ENCODE results near the gene RAMACL. TPM values are rescaled to one million over a fixed set of nuclear protein-coding genes. Genes with fewer than 3 reads are reported as not detected.
A peak's percentile ranks its signal among the peaks of the same experiment; 100 is the strongest.
"Not testable (repeated sequence)": the region's sequence is repeated elsewhere in the genome, so short reads cannot be mapped to it uniquely, and the experiment has no call there.

Gene RAMACL
- polyA plus RNA-seq (2012; ENCODE audit: low read depth, missing spikeins): 0.22 TPM

- no peak for TF ChIP-seq PAX5 (IDR thresholded peaks at IDR 0.05; ENCODE audit: insufficient read depth, low read length, severe bottlenecking)
- no peak for TF ChIP-seq POU2F2 (IDR thresholded peaks at IDR 0.05; ENCODE audit: low read depth, low read length)
- no peak for TF ChIP-seq POLR2A (IDR thresholded peaks at IDR 0.05; ENCODE audit: low read depth, low read length)
- TF ChIP-seq POLR2AphosphoS5 (IDR thresholded peaks at IDR 0.05; ENCODE audit: low read depth, low read length): no peak
- no peak for TF ChIP-seq TAF1 (IDR thresholded peaks at IDR 0.05; ENCODE audit: low read depth, low read length)
- no peak for TF ChIP-seq SPI1 (IDR thresholded peaks at IDR 0.05; ENCODE audit: low read depth, low read length)
- peak; percentile 71 for DNase-seq (ENCODE audit: insufficient read length, low spot score)
- peak; percentile 61 for FAIRE-seq
These were observed at the start of gene RAMACL for GRCh38 chr6:166586424-166587156. TSS of gene RAMACL (minus strand) at chr6:166586678. CDS start at chr6:166586477, 201 bp downstream.

DNA sequence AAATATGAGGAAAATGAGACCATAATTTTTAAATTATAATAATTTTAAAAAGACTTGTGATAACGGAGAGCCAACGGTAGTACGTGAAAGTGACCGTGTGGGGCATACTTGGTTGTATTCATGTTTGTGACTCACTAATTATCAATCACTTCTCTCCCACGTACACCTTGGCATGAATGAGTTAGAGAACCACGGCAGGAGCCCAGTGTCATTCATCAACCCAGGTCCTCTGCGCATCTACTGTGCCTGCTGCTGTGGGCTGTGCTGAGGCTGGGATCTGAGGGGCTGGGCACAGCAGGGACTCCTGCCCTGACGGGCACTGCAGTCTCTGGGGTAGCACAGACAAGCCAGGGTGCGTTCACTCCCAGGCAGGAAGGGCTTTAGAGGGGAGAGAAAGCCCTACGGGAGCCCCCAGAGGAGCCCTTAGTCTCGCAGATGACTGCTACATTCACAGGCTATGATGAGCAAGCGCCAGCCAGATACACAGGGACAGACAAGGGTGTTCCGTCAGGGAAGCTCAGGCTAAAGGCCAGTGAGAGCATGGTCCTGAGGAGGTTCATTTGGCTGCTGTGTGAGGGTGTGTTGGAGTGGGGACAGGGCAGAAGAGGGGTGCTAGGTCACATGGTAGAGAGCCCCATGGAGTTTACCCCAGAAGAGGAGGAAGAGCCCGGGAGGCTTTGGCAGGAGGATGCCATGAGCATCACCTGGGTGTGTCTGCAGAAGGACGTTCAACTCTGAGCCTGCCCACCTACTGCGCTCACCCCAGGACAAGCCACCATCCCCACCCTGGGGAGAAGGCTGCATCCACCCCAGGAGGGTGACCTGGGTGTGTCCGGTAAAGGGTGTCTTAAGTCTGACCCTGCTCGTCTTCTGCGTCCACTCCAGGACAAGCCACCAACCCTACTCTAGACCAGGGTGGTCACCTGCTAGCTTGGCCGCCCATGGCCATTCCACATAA lies 48.8 kb upstream of the RAMACL start:
- no peak for TF ChIP-seq TAF1 (IDR thresholded peaks at IDR 0.05; ENCODE audit: low read depth, low read length)
- no peak for TF ChIP-seq SPI1 (IDR thresholded peaks at IDR 0.05; ENCODE audit: low read depth, low read length)
- no peak for TF ChIP-seq POLR2AphosphoS5 (IDR thresholded peaks at IDR 0.05; ENCODE audit: low read depth, low read length)
- no peak for TF ChIP-seq POU2F2 (IDR thresholded peaks at IDR 0.05; ENCODE audit: low read depth, low read length)
- TF ChIP-seq PAX5 (IDR thresholded peaks at IDR 0.05; ENCODE audit: insufficient read depth, low read length, severe bottlenecking): no peak
- TF ChIP-seq POLR2A (IDR thresholded peaks at IDR 0.05; ENCODE audit: low read depth, low read length): no peak
- DNase-seq (ENCODE audit: insufficient read length, low spot score): no peak
- FAIRE-seq: no peak

DNA sequence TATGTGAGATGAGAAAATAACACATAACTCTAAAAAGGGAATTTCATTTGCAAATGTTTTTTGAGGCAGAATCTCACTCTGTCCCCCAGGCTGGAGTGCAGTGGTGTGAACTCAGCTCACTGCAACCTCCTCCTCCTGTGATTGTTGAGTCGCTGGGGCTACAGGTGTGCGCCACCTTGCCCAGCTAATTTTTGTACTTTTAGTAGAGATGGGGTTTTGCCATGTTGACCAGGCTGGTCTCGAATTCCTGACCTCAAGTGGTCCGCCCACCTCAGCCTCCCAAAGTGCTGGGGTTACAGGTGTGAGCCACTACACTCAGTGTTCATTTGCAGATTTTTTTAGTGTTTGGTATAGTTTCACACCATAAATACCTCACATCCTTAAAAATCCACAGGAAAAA lies 48.1 kb upstream of the RAMACL start:
- FAIRE-seq; DNase-seq (ENCODE audit: insufficient read length, low spot score): not testable (repeated sequence)

- DNase-seq (ENCODE audit: insufficient read length, low spot score): no peak
- peak; percentile 83 for FAIRE-seq
- no peak for TF ChIP-seq POLR2AphosphoS5 (IDR thresholded peaks at IDR 0.05; ENCODE audit: low read depth, low read length)
These were observed 47.5 kb upstream of the RAMACL start for GRCh38 chr6:166633732-166634535.

DNA sequence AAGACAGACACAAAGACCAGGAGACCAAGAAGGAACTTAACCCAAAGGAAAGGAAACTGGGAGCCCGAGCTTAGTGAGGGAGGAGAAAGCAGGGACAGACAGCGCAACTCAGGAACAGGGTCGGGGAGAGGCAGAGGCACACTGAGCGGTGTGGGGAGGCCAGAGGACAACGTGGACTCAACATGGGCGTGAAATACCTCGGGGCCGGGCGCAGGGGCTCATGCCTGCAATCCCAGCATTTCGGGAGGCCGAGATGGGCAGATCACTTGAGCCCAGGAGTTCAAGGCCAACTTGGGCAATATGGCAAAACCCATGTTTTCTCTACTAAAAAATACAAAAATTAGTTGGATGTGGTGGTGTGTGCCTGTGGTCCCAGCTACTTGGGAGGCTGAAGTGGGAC lies 46.3 kb upstream of the RAMACL start:
- FAIRE-seq (no peak), DNase-seq (ENCODE audit: insufficient read length, low spot score) (no peak)
- no peak for TF ChIP-seq POLR2A (IDR thresholded peaks at IDR 0.05; ENCODE audit: low read depth, low read length)
- no peak for TF ChIP-seq SPI1 (IDR thresholded peaks at IDR 0.05; ENCODE audit: low read depth, low read length)
- TF ChIP-seq POU2F2 (IDR thresholded peaks at IDR 0.05; ENCODE audit: low read depth, low read length): no peak
- TF ChIP-seq TAF1 (IDR thresholded peaks at IDR 0.05; ENCODE audit: low read depth, low read length): no peak
- no peak for TF ChIP-seq POLR2AphosphoS5 (IDR thresholded peaks at IDR 0.05; ENCODE audit: low read depth, low read length)
- no peak for TF ChIP-seq PAX5 (IDR thresholded peaks at IDR 0.05; ENCODE audit: insufficient read depth, low read length, severe bottlenecking)

- TF ChIP-seq PAX5 (IDR thresholded peaks at IDR 0.05; ENCODE audit: insufficient read depth, low read length, severe bottlenecking): no peak
- TF ChIP-seq POLR2A (IDR thresholded peaks at IDR 0.05; ENCODE audit: low read depth, low read length): no peak
- TF ChIP-seq POLR2AphosphoS5 (IDR thresholded peaks at IDR 0.05; ENCODE audit: low read depth, low read length): no peak
- no peak for TF ChIP-seq SPI1 (IDR thresholded peaks at IDR 0.05; ENCODE audit: low read depth, low read length)
- no peak for TF ChIP-seq POU2F2 (IDR thresholded peaks at IDR 0.05; ENCODE audit: low read depth, low read length)
- TF ChIP-seq TAF1 (IDR thresholded peaks at IDR 0.05; ENCODE audit: low read depth, low read length): no peak
- no peak for DNase-seq (ENCODE audit: insufficient read length, low spot score)
- peak; percentile 72 for FAIRE-seq
These were observed 44.0 kb upstream of the RAMACL start for GRCh38 chr6:166630462-166630861.

- DNase-seq (ENCODE audit: insufficient read length, low spot score): no peak
- peak; percentile 9 for FAIRE-seq
- TF ChIP-seq TAF1 (IDR thresholded peaks at IDR 0.05; ENCODE audit: low read depth, low read length) (no peak), POLR2AphosphoS5 (IDR thresholded peaks at IDR 0.05; ENCODE audit: low read depth, low read length) (no peak), POU2F2 (IDR thresholded peaks at IDR 0.05; ENCODE audit: low read depth, low read length) (no peak), POLR2A (IDR thresholded peaks at IDR 0.05; ENCODE audit: low read depth, low read length) (no peak), PAX5 (IDR thresholded peaks at IDR 0.05; ENCODE audit: insufficient read depth, low read length, severe bottlenecking) (no peak), SPI1 (IDR thresholded peaks at IDR 0.05; ENCODE audit: low read depth, low read length) (no peak)
These were observed 43.1 kb upstream of the RAMACL start for GRCh38 chr6:166629628-166630027.

- TF ChIP-seq POU2F2 (IDR thresholded peaks at IDR 0.05; ENCODE audit: low read depth, low read length): no peak
- TF ChIP-seq TAF1 (IDR thresholded peaks at IDR 0.05; ENCODE audit: low read depth, low read length): no peak
- no peak for TF ChIP-seq POLR2AphosphoS5 (IDR thresholded peaks at IDR 0.05; ENCODE audit: low read depth, low read length)
- TF ChIP-seq PAX5 (IDR thresholded peaks at IDR 0.05; ENCODE audit: insufficient read depth, low read length, severe bottlenecking): no peak
- no peak for TF ChIP-seq SPI1 (IDR thresholded peaks at IDR 0.05; ENCODE audit: low read depth, low read length)
- FAIRE-seq (peak; percentile 70), DNase-seq (ENCODE audit: insufficient read length, low spot score) (peak; percentile 43)
These were observed 41.7 kb upstream of the RAMACL start for GRCh38 chr6:166627875-166628801.
